ENCODE results near the gene LRRC74A. TPM values are rescaled to one million over a fixed set of nuclear protein-coding genes. Genes with fewer than 3 reads are reported as not detected.

Gene LRRC74A
- polyA plus RNA-seq (2012; ENCODE audit: low read depth, missing spikeins) = not detected

GRCh38 chr14:76826122-76826521, at the start of gene LRRC74A:
TSS of gene LRRC74A (plus strand) at chr14:76826408. CDS start at chr14:76826698, 290 bp downstream.
- no peak for FAIRE-seq
- DNase-seq (ENCODE audit: insufficient read length, low spot score) = no peak
- no peak for TF ChIP-seq POLR2AphosphoS5 (IDR thresholded peaks at IDR 0.05; ENCODE audit: low read depth, low read length)
- no peak for TF ChIP-seq PAX5 (IDR thresholded peaks at IDR 0.05; ENCODE audit: insufficient read depth, low read length, severe bottlenecking)
- no peak for TF ChIP-seq POLR2A (IDR thresholded peaks at IDR 0.05; ENCODE audit: low read depth, low read length)
- TF ChIP-seq TAF1 (IDR thresholded peaks at IDR 0.05; ENCODE audit: low read depth, low read length) = no peak
- no peak for TF ChIP-seq SPI1 (IDR thresholded peaks at IDR 0.05; ENCODE audit: low read depth, low read length)
- TF ChIP-seq POU2F2 (IDR thresholded peaks at IDR 0.05; ENCODE audit: low read depth, low read length) = no peak

DNA sequence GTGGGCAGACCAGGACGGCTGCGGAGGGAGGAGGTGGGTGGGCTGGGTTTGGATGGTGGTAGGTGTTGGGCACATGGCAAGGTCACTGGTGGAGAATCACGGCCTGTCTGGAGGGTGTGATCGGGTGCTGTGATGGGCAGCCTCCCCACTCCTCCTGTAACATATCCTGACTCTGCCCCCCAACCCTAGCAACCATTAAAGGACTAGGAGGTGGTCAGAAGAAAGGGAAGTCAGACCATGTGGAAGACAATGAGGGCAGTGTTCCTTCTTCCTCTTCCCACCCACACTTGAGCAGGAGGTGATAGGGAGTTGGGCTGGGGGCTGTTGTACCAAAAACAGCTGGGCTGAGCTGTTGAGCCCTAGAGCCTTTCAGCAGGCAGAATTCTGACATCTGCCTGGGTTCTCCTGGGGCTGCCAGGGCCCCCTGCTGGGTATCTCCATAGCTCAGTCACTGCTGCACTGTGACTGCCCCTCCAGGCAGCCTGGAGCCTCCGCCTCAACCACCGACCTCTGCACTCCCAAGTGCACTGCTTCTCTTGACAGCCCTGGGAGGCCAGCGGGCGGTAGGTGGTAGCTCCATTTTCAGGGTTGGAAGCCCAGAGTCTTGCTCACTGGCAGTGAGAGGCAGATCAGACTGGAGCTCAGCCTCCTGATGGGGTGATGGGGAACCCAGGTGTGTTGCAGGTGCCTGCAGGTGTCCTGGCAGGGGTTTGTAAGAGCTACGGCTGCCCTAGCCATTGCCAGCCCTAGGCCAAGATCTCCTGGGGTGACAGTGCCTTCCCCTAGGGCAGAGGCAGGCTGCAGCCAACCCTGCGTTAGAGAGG, 49.6 kb upstream of the LRRC74A start:
- no peak for TF ChIP-seq TAF1 (IDR thresholded peaks at IDR 0.05; ENCODE audit: low read depth, low read length)
- FAIRE-seq = no peak
- DNase-seq (ENCODE audit: insufficient read length, low spot score) = no peak

DNA sequence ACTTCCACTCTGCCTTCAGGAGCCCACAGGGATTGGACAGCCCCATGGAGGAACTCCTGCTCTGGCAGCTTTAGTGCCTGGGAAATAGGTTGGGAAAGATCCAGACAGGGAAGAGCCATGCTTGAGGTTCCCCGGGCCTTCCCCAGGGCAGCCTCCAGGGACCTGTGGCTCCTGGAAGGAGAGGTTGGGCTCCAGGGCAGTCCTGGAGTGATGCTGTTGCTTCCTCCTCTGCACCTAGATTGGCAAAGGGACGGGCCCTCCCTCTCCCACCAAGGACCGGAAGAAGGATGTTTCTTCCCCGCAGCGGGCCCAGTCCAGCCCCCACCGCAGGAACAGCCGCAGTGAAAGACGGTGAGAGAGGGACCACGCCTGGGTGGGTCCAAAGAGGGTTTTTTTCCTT, 48.5 kb upstream of the LRRC74A start:
- DNase-seq (ENCODE audit: insufficient read length, low spot score) = no peak
- FAIRE-seq = no peak
- TF ChIP-seq TAF1 (IDR thresholded peaks at IDR 0.05; ENCODE audit: low read depth, low read length) (no peak), POLR2AphosphoS5 (IDR thresholded peaks at IDR 0.05; ENCODE audit: low read depth, low read length) (no peak), POU2F2 (IDR thresholded peaks at IDR 0.05; ENCODE audit: low read depth, low read length) (no peak), SPI1 (IDR thresholded peaks at IDR 0.05; ENCODE audit: low read depth, low read length) (no peak), PAX5 (IDR thresholded peaks at IDR 0.05; ENCODE audit: insufficient read depth, low read length, severe bottlenecking) (no peak), POLR2A (IDR thresholded peaks at IDR 0.05; ENCODE audit: low read depth, low read length) (no peak)

- no peak for FAIRE-seq
- no peak for TF ChIP-seq POU2F2 (IDR thresholded peaks at IDR 0.05; ENCODE audit: low read depth, low read length)
- TF ChIP-seq POLR2AphosphoS5 (IDR thresholded peaks at IDR 0.05; ENCODE audit: low read depth, low read length) = no peak
- TF ChIP-seq TAF1 (IDR thresholded peaks at IDR 0.05; ENCODE audit: low read depth, low read length) = no peak
- TF ChIP-seq SPI1 (IDR thresholded peaks at IDR 0.05; ENCODE audit: low read depth, low read length) = no peak
- TF ChIP-seq POLR2A (IDR thresholded peaks at IDR 0.05; ENCODE audit: low read depth, low read length) = no peak
- TF ChIP-seq PAX5 (IDR thresholded peaks at IDR 0.05; ENCODE audit: insufficient read depth, low read length, severe bottlenecking) = no peak
- no peak for DNase-seq (ENCODE audit: insufficient read length, low spot score)
These were observed 47.5 kb upstream of the LRRC74A start for GRCh38 chr14:76778546-76779215.

GRCh38 chr14:76779221-76780057, 46.8 kb upstream of the LRRC74A start:
- no peak for FAIRE-seq
- TF ChIP-seq TAF1 (IDR thresholded peaks at IDR 0.05; ENCODE audit: low read depth, low read length) (no peak), PAX5 (IDR thresholded peaks at IDR 0.05; ENCODE audit: insufficient read depth, low read length, severe bottlenecking) (no peak), POLR2AphosphoS5 (IDR thresholded peaks at IDR 0.05; ENCODE audit: low read depth, low read length) (no peak), POU2F2 (IDR thresholded peaks at IDR 0.05; ENCODE audit: low read depth, low read length) (no peak), SPI1 (IDR thresholded peaks at IDR 0.05; ENCODE audit: low read depth, low read length) (no peak), POLR2A (IDR thresholded peaks at IDR 0.05; ENCODE audit: low read depth, low read length) (no peak)
- no peak for DNase-seq (ENCODE audit: insufficient read length, low spot score)

DNA sequence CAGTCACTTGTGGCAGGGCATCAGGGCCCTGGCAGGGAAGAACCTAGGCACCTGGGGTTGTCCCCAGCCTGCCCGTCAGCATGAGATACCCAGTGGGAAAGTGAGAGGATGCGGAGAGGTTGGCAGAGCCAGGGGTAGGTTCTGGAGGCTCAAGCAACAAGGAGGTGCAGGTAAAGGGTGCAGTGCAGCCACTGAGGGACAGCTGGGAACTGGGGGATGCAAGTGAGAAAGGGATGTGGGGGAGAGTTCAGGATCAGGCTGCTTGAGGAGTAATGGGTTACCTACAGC, 46.2 kb upstream of the LRRC74A start:
- DNase-seq (ENCODE audit: insufficient read length, low spot score) (no peak), FAIRE-seq (no peak)
- no peak for TF ChIP-seq POU2F2 (IDR thresholded peaks at IDR 0.05; ENCODE audit: low read depth, low read length)

GRCh38 chr14:76780360-76780759, 45.8 kb upstream of the LRRC74A start:
- TF ChIP-seq TAF1 (IDR thresholded peaks at IDR 0.05; ENCODE audit: low read depth, low read length) (no peak), POU2F2 (IDR thresholded peaks at IDR 0.05; ENCODE audit: low read depth, low read length) (no peak), SPI1 (IDR thresholded peaks at IDR 0.05; ENCODE audit: low read depth, low read length) (no peak), POLR2A (IDR thresholded peaks at IDR 0.05; ENCODE audit: low read depth, low read length) (no peak), PAX5 (IDR thresholded peaks at IDR 0.05; ENCODE audit: insufficient read depth, low read length, severe bottlenecking) (no peak), POLR2AphosphoS5 (IDR thresholded peaks at IDR 0.05; ENCODE audit: low read depth, low read length) (no peak)
- DNase-seq (ENCODE audit: insufficient read length, low spot score) = no peak
- FAIRE-seq = no peak

DNA sequence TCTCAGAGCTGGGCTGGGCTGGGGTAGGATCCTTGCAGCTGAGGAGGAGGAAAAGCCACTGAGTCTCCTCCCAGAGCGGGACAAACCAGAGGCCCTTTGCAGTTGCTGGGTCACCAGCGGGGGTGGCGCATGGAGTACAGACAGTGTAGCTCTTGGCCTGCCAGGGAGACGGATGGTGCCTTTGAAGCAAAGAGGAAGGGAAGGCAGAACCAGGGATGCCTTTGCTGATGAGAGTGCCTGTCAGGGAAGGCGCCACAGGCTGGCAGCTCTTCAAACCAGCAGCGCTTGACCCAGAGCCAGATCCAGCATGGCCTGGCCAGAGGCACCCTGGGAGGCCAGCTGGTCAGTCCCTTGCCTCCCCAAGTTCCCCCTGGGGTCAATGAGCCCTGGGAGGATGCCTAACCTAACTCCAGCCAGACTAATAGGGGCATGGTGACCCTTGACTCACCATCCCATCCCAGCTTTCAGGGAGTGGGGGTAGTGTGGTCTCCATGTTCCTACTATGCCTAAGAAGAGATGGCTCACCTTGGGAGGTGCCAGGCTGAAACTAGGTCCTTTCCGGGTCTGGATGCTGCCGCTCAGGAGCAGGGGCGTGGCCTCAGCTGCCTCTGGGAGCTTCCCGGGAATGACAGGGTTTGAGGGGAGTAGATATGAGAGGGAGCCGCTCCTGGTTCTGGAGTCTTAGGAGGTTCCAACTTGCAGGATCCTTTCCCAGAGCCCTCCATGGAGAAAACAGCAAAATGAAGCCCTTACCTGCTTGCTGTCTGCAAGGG, 45.1 kb upstream of the LRRC74A start:
- DNase-seq (ENCODE audit: insufficient read length, low spot score) (no peak), FAIRE-seq (no peak)
- TF ChIP-seq SPI1 (IDR thresholded peaks at IDR 0.05; ENCODE audit: low read depth, low read length) (no peak), TAF1 (IDR thresholded peaks at IDR 0.05; ENCODE audit: low read depth, low read length) (no peak), PAX5 (IDR thresholded peaks at IDR 0.05; ENCODE audit: insufficient read depth, low read length, severe bottlenecking) (no peak), POLR2AphosphoS5 (IDR thresholded peaks at IDR 0.05; ENCODE audit: low read depth, low read length) (no peak), POLR2A (IDR thresholded peaks at IDR 0.05; ENCODE audit: low read depth, low read length) (no peak), POU2F2 (IDR thresholded peaks at IDR 0.05; ENCODE audit: low read depth, low read length) (no peak)

DNA sequence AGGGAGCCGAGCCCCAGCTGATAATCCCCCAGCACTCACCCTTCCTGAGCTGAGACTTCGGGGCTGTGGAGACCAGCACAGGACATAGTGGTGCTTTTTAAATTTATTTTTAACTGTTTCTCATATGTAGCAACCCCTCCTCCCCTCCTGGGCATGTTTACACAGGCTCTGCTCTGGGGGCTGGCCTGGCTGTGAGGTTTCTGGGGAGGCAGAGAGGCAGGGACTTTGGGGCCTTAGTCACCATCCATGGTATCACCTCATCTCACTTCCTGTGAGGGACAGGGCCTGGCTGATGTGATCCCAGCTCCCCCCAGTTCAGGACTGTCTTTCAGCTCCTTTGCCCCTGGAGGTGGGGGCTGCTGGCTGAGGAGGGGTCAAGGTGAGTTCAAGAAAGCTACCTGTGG, 44.6 kb upstream of the LRRC74A start:
- FAIRE-seq (no peak), DNase-seq (ENCODE audit: insufficient read length, low spot score) (no peak)
- TF ChIP-seq TAF1 (IDR thresholded peaks at IDR 0.05; ENCODE audit: low read depth, low read length) = no peak
- TF ChIP-seq POLR2A (IDR thresholded peaks at IDR 0.05; ENCODE audit: low read depth, low read length) = no peak
- TF ChIP-seq POU2F2 (IDR thresholded peaks at IDR 0.05; ENCODE audit: low read depth, low read length) = no peak
- no peak for TF ChIP-seq SPI1 (IDR thresholded peaks at IDR 0.05; ENCODE audit: low read depth, low read length)
- TF ChIP-seq POLR2AphosphoS5 (IDR thresholded peaks at IDR 0.05; ENCODE audit: low read depth, low read length) = no peak
- TF ChIP-seq PAX5 (IDR thresholded peaks at IDR 0.05; ENCODE audit: insufficient read depth, low read length, severe bottlenecking) = no peak
